ENCODE measurements around the gene EPHA1.
"Not testable (repeated sequence)": the region's sequence is repeated elsewhere in the genome, so short reads cannot be mapped to it uniquely, and the experiment has no call there.

The EPHA1 gene

GRCh38 chr7:143396182-143396581 lies 12.5 kb downstream of the EPHA1 start:
- H3K9me3 Mint-ChIP-seq, result no peaks in the 10 kb centered on the region
- peaks cover 13% of the 10 kb centered on the region for H3K4me1 Mint-ChIP-seq
- H3K4me3 Mint-ChIP-seq, result no peak overlapping the region
- H3K27ac Mint-ChIP-seq (ENCODE audit: low read depth), result no peak overlapping the region
- ATAC-seq (replicated peaks; ENCODE audit: extremely low read depth, poor library complexity, severe bottlenecking) (no peak), DNase-seq (ENCODE audit: low spot score in 2 of 2) (no peak)
- peaks cover 11% of the 10 kb centered on the region for H3K36me3 Mint-ChIP-seq (ENCODE audit: insufficient read depth)
- no peaks in the 10 kb centered on the region for H3K27me3 Mint-ChIP-seq

DNA sequence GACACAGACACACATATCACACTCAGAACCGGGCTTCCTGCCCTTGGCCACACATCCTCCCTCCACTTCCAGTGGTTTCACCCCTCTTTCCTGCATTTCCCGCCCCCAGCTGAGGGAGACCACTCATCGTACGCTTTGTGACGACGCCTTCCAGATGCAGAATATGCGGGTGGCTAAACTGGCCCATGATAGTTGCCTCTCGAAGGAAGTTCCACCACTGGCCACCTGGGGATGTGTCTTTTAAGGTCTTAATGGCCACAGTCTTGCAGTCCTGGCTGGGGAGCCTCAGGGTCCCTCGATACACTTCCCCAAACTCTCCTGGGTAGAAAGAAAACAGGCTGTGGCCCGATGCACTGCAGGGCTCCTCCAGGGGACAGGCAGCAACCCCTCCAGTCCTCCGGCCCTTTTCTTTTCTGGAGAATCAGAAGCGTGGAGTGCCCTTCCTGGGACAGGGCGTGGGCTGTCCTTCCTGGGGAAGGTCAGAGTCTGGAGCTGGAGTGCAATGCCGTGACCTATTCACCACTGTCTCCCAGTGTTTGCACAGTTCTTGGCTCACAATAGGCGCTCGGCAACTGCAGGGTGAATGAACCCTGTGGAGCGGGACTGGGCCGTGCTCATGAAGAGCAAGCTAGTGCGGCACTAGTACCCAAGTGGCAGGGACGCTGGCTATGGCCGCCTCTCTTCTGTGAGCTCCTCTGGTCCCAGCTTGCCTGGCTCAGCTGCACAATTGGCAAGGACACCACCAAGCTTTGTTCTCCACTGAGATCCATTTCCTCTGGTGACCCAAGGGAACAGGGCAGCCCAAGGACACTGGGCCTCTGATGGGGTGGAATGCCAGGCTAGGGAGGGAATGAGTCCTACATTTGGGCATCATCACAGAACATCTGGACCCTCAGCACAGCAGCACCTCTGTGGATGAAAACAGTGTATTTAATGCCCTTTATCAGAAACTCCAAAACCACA lies 13.2 kb downstream of the EPHA1 start:
- peaks cover 15% of the 10 kb centered on the region for H3K36me3 Mint-ChIP-seq (ENCODE audit: insufficient read depth)
- H3K27me3 Mint-ChIP-seq, result no peaks in the 10 kb centered on the region
- DNase-seq (ENCODE audit: low spot score in 2 of 2), result no peak
- H3K9me3 Mint-ChIP-seq, result no peaks in the 10 kb centered on the region
- no peak overlapping the region for H3K4me3 Mint-ChIP-seq
- no peak for ATAC-seq (replicated peaks; ENCODE audit: extremely low read depth, poor library complexity, severe bottlenecking)
- peaks cover 13% of the 10 kb centered on the region for H3K4me1 Mint-ChIP-seq
- H3K27ac Mint-ChIP-seq (ENCODE audit: low read depth), result peak overlapping the region; percentile 5

DNA sequence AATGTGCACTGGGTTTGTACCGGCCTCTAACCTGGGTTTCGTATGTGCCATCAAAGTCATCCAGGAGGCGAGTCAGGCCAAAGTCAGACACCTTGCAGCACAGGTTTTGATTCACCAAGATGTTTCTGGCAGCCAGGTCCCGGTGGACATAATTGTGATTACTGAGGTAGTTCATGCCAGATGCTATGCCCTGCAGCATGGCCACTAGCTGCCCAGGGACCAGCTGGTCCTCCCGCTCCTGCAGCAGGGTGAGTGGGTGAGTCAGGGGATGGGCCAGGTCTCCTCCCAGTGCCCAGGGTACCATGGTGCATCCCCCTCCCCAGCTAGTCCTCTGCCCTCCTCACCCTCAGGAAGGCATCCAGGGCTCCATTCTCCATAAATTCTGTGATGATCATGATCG lies 13.9 kb downstream of the EPHA1 start:
- no peaks in the 10 kb centered on the region for H3K9me3 Mint-ChIP-seq
- peaks cover 15% of the 10 kb centered on the region for H3K36me3 Mint-ChIP-seq (ENCODE audit: insufficient read depth)
- DNase-seq (ENCODE audit: low spot score in 2 of 2) (no peak), ATAC-seq (replicated peaks; ENCODE audit: extremely low read depth, poor library complexity, severe bottlenecking) (no peak)
- no peaks in the 10 kb centered on the region for H3K27me3 Mint-ChIP-seq
- H3K4me1 Mint-ChIP-seq, result peaks cover 13% of the 10 kb centered on the region
- peak overlapping the region; percentile 5 for H3K27ac Mint-ChIP-seq (ENCODE audit: low read depth)
- H3K4me3 Mint-ChIP-seq, result no peak overlapping the region

- no peak for ATAC-seq (replicated peaks; ENCODE audit: extremely low read depth, poor library complexity, severe bottlenecking)
- no peak overlapping the region for H3K4me3 Mint-ChIP-seq
- peaks cover 13% of the 10 kb centered on the region for H3K4me1 Mint-ChIP-seq
- H3K9me3 Mint-ChIP-seq, result no peaks in the 10 kb centered on the region
- H3K27me3 Mint-ChIP-seq, result no peaks in the 10 kb centered on the region
- H3K36me3 Mint-ChIP-seq (ENCODE audit: insufficient read depth), result peaks cover 18% of the 10 kb centered on the region
- H3K27ac Mint-ChIP-seq (ENCODE audit: low read depth), result no peak overlapping the region
- no peak for DNase-seq (ENCODE audit: low spot score in 2 of 2)
Observed at GRCh38 chr7:143394068-143394467, 14.6 kb downstream of the EPHA1 start.

GRCh38 chr7:143393267-143394041 lies 15.2 kb downstream of the EPHA1 start:
- ATAC-seq (replicated peaks; ENCODE audit: extremely low read depth, poor library complexity, severe bottlenecking) (no peak), DNase-seq (ENCODE audit: low spot score in 2 of 2) (no peak)
- peaks cover 20% of the 10 kb centered on the region for H3K36me3 Mint-ChIP-seq (ENCODE audit: insufficient read depth)
- peaks cover 13% of the 10 kb centered on the region for H3K4me1 Mint-ChIP-seq
- no peaks in the 10 kb centered on the region for H3K9me3 Mint-ChIP-seq
- no peak overlapping the region for H3K4me3 Mint-ChIP-seq
- H3K27ac Mint-ChIP-seq (ENCODE audit: low read depth), result no peak overlapping the region
- no peaks in the 10 kb centered on the region for H3K27me3 Mint-ChIP-seq

DNA sequence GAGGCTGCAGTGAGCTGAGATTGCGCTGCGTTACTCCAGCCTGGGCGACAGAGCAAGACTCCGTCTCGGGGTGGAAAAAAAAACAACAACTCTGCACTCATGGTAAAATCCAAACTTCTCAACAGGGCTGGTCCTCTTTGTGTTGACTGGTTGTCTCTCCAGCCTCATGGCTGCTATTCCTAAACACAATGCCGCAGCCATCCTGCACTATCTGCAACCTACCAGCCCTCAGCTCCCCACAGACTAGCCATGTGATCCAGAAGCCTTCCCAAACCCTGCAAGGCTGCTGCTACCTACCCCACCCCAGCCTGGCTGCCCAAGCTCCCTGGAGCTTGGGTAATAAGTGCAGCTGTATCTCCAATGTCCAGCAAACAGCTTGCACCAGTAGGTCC lies 15.8 kb downstream of the EPHA1 start:
- H3K27me3 Mint-ChIP-seq, result no peaks in the 10 kb centered on the region
- no peak for ATAC-seq (replicated peaks; ENCODE audit: extremely low read depth, poor library complexity, severe bottlenecking)
- H3K27ac Mint-ChIP-seq (ENCODE audit: low read depth), result no peak overlapping the region
- H3K36me3 Mint-ChIP-seq (ENCODE audit: insufficient read depth), result peaks cover 20% of the 10 kb centered on the region
- H3K4me1 Mint-ChIP-seq, result peaks cover 13% of the 10 kb centered on the region
- H3K4me3 Mint-ChIP-seq, result no peak overlapping the region
- DNase-seq (ENCODE audit: low spot score in 2 of 2), result no peak
- H3K9me3 Mint-ChIP-seq, result no peaks in the 10 kb centered on the region

- H3K4me3 Mint-ChIP-seq; H3K27ac Mint-ChIP-seq (ENCODE audit: low read depth): not testable (repeated sequence)
Observed at GRCh38 chr7:143392427-143392826, 16.2 kb downstream of the EPHA1 start.

GRCh38 chr7:143391462-143392404 lies 16.9 kb downstream of the EPHA1 start:
- ATAC-seq (replicated peaks; ENCODE audit: extremely low read depth, poor library complexity, severe bottlenecking), result no peak
- Mint-ChIP-seq H3K4me1 (peaks cover 13% of the 10 kb centered on the region), H3K9me3 (no peaks in the 10 kb centered on the region), H3K27me3 (no peaks in the 10 kb centered on the region), H3K4me3 (no peak overlapping the region), H3K27ac (ENCODE audit: low read depth) (no peak overlapping the region), H3K36me3 (ENCODE audit: insufficient read depth) (peaks cover 16% of the 10 kb centered on the region)
- DNase-seq (ENCODE audit: low spot score in 2 of 2), result no peak

More at GRCh38 chr7:143392427-143392826, 16.2 kb downstream of the EPHA1 start:
- not testable (repeated sequence) for DNase-seq (ENCODE audit: low spot score in 2 of 2); H3K27me3 Mint-ChIP-seq; H3K9me3 Mint-ChIP-seq; ATAC-seq (replicated peaks; ENCODE audit: extremely low read depth, poor library complexity, severe bottlenecking)
- H3K4me1 Mint-ChIP-seq, result peaks cover 13% of the 10 kb centered on the region
- H3K36me3 Mint-ChIP-seq (ENCODE audit: insufficient read depth), result peaks cover 18% of the 10 kb centered on the region

GRCh38 chr7:143390773-143391317 lies 17.8 kb downstream of the EPHA1 start:
- ATAC-seq (replicated peaks; ENCODE audit: extremely low read depth, poor library complexity, severe bottlenecking), result no peak
- no peaks in the 10 kb centered on the region for H3K9me3 Mint-ChIP-seq
- H3K36me3 Mint-ChIP-seq (ENCODE audit: insufficient read depth), result peaks cover 16% of the 10 kb centered on the region
- DNase-seq (ENCODE audit: low spot score in 2 of 2), result no peak
- H3K27ac Mint-ChIP-seq (ENCODE audit: low read depth), result no peak overlapping the region
- no peak overlapping the region for H3K4me3 Mint-ChIP-seq
- no peaks in the 10 kb centered on the region for H3K27me3 Mint-ChIP-seq
- H3K4me1 Mint-ChIP-seq, result peaks cover 13% of the 10 kb centered on the region

DNA sequence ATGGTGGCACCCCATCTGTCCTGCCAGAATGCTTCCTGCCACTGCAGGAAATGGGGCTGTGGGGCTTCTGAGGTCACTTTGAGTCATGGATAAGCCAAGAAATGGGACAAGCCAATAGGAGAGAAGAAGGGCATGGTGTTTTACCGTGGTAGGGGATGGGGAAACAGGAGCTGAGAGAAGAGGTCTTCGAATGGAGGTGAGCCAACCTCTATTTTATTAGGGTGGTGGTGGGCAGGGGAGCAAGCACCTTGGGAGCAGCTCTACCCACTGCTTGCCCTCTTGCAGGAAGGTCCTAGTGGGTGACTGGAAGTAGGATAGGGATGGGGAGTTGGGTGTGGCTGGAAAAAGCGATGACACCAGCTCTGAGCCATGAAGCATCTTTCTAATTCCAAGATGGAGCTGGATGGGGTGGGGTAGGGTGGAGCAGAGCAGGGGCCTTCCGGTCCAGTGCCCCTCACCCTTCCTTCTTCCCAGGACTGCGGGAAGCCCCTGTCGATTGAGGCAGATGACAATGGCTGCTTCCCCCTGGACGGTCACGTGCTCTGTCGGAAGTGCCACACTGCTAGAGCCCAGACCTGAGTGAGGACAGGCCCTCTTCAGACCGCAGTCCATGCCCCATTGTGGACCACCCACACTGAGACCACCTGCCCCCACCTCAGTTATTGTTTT lies 18.4 kb downstream of the EPHA1 start:
- Mint-ChIP-seq H3K4me1 (peaks cover 11% of the 10 kb centered on the region), H3K27ac (ENCODE audit: low read depth) (no peak overlapping the region), H3K4me3 (no peak overlapping the region), H3K36me3 (ENCODE audit: insufficient read depth) (peaks cover 16% of the 10 kb centered on the region), H3K9me3 (no peaks in the 10 kb centered on the region), H3K27me3 (no peaks in the 10 kb centered on the region)
- DNase-seq (ENCODE audit: low spot score in 2 of 2) (no peak), ATAC-seq (replicated peaks; ENCODE audit: extremely low read depth, poor library complexity, severe bottlenecking) (no peak)

DNA sequence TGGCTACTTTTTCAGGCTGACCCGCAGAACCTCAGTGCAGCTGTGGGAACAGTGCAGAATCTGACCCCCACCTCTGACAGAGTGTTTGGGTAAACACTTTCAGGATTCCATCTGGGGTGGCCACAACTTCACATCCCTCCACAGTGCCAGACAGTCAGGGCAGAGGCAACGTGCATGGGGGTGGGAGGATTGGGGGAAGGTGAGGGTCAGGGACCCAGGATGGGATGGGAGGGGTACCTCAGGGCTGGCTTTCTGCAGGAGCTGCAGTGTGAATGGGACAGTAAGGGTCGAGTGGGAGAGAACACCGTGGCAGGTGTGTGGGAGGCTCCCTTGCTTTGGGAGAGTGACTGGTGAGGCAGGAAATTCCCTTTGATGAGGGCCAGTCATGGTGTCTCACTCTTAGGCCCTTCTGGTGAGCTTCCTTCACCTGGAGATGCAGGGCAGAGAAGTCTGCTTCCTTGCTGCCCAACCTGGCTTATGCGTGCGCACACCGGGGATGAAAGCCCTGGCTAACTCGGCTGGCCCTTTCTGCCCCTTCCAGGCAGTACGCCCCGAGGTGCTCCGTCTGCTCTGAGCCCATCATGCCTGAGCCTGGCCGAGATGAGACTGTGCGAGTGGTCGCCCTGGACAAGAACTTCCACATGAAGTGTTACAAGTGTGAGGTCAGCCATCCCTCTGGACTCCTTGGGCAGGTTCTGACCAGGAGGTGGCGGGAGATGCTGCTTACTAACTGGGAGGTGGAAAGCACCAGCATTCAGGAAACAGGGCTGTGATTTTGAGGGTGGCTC lies 19.1 kb downstream of the EPHA1 start:
- peaks cover 7% of the 10 kb centered on the region for H3K4me1 Mint-ChIP-seq
- H3K27ac Mint-ChIP-seq (ENCODE audit: low read depth), result no peak overlapping the region
- ATAC-seq (replicated peaks; ENCODE audit: extremely low read depth, poor library complexity, severe bottlenecking) (no peak), DNase-seq (ENCODE audit: low spot score in 2 of 2) (no peak)
- no peaks in the 10 kb centered on the region for H3K27me3 Mint-ChIP-seq
- H3K9me3 Mint-ChIP-seq, result no peaks in the 10 kb centered on the region
- H3K36me3 Mint-ChIP-seq (ENCODE audit: insufficient read depth), result peaks cover 16% of the 10 kb centered on the region
- H3K4me3 Mint-ChIP-seq, result no peak overlapping the region
